Activated naive CD4-positive, alpha-beta T cell treated with anti-CD3 and anti-CD28 coated beads, Interleukin-2, amount 50 U/mL, for 24 hours (primary cell): ENCODE results near the gene BBS10.

Experiments used
- H3K27ac Mint-ChIP-seq: one replicate; pipeline ENCODE4 v1.8.0; 2021; ENCODE audit warnings: mild to moderate bottlenecking, mixed read lengths
- H3K27me3 Mint-ChIP-seq: one replicate; pipeline ENCODE4 v1.8.0; 2021; ENCODE audit warnings: mixed read lengths
- H3K36me3 Mint-ChIP-seq: one replicate; pipeline ENCODE4 v1.8.0; 2021; ENCODE audit warnings: mixed read lengths
- H3K4me1 Mint-ChIP-seq: one replicate; pipeline ENCODE4 v1.8.0; 2021; ENCODE audit warnings: mixed read lengths
- H3K4me3 Mint-ChIP-seq: one replicate; pipeline ENCODE4 v1.8.0; 2021; ENCODE audit warnings: mild to moderate bottlenecking, mixed read lengths
- H3K9me3 Mint-ChIP-seq: one replicate; pipeline ENCODE4 v1.8.0; 2021; ENCODE audit warnings: mixed read lengths

The BBS10 gene

DNA sequence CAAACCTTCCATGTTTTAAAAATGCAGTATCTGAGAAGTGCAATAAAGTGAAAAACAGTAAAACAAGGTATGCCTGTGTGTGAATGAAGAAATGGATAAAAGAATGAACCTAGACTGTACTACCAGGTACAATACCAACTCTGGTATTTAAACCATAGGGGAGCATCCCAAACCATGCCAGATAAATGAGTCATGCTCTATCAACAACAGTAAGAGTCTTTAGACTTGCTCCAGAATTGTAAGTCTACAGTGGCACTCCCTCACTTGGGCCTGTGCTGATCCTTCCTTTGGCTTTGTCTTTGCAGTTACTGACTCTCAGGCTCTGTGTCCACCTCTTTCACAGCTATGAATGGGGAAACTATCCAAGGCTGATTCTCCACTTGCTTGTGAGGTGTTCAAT, 38.1 kb downstream of the BBS10 start:
- H3K36me3 Mint-ChIP-seq, result no peaks in the 10 kb centered on the region
- no peak overlapping the region for H3K27ac Mint-ChIP-seq
- H3K4me1 Mint-ChIP-seq, result no peaks in the 10 kb centered on the region
- H3K9me3 Mint-ChIP-seq, result no peaks in the 10 kb centered on the region
- H3K27me3 Mint-ChIP-seq, result peaks cover 3% of the 10 kb centered on the region
- no peak overlapping the region for H3K4me3 Mint-ChIP-seq

DNA sequence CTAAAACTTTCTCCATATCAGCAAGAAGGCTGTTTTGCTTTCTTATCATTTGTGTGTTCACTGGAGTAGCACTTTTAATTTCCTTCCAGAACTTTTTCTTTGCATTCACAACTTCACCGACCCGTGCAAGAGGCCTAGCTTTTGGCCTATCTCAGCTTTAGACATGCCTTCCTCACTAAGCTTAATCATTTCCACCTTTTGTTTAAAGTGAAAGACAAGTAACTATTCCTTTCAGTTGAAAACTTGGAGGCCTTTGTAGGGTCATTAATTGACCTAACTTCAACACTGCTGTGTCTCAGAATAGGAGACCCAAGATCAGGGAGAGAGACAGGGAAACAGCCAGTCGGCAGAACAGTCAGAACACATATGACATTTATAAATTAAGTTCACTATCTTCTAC, 39.3 kb downstream of the BBS10 start:
- Mint-ChIP-seq H3K27me3 (peaks cover 3% of the 10 kb centered on the region), H3K36me3 (no peaks in the 10 kb centered on the region), H3K4me3 (no peak overlapping the region), H3K9me3 (no peaks in the 10 kb centered on the region), H3K4me1 (no peaks in the 10 kb centered on the region), H3K27ac (no peak overlapping the region)

DNA sequence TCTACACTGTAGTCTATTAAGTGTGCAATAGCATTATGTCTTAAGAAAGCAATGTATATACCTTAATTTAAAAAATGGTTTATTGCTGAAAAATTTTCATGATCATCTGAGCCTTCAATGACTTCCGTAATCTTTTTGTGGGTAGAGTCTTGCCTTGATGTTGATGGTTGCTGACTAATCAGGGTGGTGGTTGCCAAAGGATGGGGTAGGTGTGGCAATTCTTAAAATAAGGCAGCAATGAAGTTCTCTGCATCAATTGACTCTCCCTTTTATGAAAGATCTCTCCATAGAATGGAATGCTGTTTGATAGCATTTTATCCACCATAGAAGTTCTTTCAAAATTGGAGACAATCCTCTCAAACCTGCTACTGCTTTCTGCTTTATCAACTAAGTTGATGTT, 41.1 kb downstream of the BBS10 start:
- H3K4me3 Mint-ChIP-seq, result no peak overlapping the region

DNA sequence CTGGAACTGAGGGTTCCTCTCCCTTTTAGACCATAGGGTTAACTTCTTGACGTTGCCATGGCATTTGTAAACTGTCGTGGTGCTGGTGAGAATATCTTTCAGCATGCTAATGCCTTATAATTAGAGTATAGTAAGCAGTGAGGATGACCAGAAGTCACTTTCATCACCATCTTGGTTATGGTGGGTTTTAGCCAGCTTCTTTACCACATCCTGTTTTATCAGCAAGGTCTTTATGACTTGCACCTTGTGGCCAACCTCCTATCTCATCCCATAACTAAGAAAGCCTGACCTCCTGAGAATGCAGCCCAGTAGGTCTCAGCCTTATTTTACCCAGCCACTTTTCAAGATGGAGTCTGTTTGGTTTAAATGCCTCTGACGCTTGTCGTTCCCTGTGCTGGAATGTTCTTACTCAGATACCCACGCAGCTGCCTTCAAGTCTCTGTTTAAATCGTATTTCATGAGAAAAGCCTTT, 44.2 kb downstream of the BBS10 start:
- H3K27ac Mint-ChIP-seq, result no peak overlapping the region
- no peaks in the 10 kb centered on the region for H3K36me3 Mint-ChIP-seq
- no peaks in the 10 kb centered on the region for H3K4me1 Mint-ChIP-seq

More for the DNA sequence above, 41.1 kb downstream of the BBS10 start:
- Mint-ChIP-seq H3K27ac (no peak overlapping the region), H3K36me3 (no peaks in the 10 kb centered on the region), H3K27me3 (peaks cover 3% of the 10 kb centered on the region), H3K4me1 (no peaks in the 10 kb centered on the region), H3K9me3 (no peaks in the 10 kb centered on the region)

DNA sequence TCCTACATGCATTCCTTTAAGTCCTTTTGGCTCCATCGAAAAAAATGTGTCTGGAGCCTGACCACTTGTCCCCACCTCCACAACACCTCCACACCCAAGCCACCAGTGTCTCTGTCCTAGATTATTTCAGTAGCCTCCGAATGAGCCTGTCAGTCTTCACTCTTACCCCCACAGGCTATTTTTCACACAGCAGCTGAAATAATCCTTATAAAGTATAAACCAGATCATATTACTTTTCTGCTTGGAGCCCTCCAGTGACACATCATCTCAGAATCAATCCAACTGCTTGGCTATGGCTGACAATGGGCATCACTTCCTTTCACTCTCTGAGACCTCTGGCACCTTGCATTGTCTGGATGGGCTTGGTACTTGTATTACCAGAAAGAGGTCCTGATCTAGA, 44.9 kb downstream of the BBS10 start:
- Mint-ChIP-seq H3K36me3 (no peaks in the 10 kb centered on the region), H3K9me3 (no peaks in the 10 kb centered on the region), H3K27me3 (peaks cover 3% of the 10 kb centered on the region), H3K4me1 (no peaks in the 10 kb centered on the region), H3K4me3 (no peak overlapping the region), H3K27ac (no peak overlapping the region)

More for the DNA sequence above, 44.2 kb downstream of the BBS10 start:
- no peaks in the 10 kb centered on the region for H3K9me3 Mint-ChIP-seq
- peaks cover 3% of the 10 kb centered on the region for H3K27me3 Mint-ChIP-seq
- no peak overlapping the region for H3K4me3 Mint-ChIP-seq

DNA sequence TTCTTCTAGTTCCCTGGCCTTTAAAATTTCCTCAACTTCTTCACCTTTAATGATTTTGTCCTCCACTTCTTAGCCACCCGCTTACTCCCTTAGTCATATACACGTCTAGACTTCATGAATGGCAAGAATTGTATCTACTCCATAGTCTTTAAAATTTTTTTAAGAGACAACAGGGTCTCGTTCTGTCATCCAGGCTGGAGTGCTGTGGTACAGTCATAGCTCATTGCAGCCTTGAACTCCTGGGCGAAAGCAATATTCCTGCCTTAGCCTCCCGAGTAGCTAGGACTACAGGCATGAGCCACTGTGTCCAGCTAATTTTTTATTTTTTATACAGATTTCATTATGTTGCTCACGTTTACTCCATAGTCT, 47.9 kb downstream of the BBS10 start:
- no peaks in the 10 kb centered on the region for H3K4me1 Mint-ChIP-seq
- H3K27me3 Mint-ChIP-seq, result no peaks in the 10 kb centered on the region
- no peaks in the 10 kb centered on the region for H3K9me3 Mint-ChIP-seq
- H3K4me3 Mint-ChIP-seq, result no peak overlapping the region
- H3K27ac Mint-ChIP-seq, result no peak overlapping the region
- no peaks in the 10 kb centered on the region for H3K36me3 Mint-ChIP-seq

DNA sequence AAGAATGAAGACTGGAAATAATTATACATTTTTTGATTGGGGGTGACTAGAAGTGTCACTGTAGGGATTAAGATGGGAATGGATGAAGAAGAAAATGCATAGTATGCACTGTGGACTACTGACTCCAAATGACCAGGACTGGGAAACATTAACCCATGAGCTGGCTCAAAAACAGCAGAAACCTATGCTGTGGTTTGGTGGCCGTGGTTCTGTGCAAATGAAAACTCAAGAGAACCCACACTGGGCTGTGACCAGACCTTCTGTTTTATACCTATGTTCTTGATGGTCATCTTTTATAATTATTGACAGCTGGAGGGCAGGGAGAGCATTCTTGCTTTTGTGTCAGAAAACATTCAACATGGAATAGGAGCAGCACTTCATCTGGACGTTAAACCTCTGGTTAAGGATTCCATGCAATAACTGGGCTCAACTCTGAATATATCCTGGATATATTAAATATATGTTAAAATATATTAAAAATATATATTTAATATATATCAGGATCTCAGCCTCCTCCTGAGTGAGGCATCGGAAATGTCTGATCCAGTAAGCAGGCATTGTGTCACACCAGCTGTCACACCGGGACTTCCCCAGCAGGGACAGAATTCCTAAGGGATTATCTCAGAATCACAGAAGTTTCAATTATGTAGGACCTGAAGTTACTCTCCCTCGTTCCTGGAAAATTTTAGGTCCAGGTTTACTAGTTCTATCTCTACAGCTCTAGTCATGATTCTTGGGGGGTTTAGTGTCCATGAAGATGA, 48.5 kb downstream of the BBS10 start:
- Mint-ChIP-seq H3K4me3 (no peak overlapping the region), H3K9me3 (no peaks in the 10 kb centered on the region), H3K36me3 (no peaks in the 10 kb centered on the region), H3K27me3 (no peaks in the 10 kb centered on the region), H3K27ac (no peak overlapping the region), H3K4me1 (no peaks in the 10 kb centered on the region)
